Upper lobe of right lung (tissue), 1 donor: ENCODE data around the gene CORT. TPM values are rescaled to one million over a fixed set of nuclear protein-coding genes. Genes with fewer than 3 reads are reported as not detected.

ENCODE experiments used
- ATAC-seq: fragments of 200-7000 bp; cut with Tn5 transposase; one replicate; pipeline ENCODE4 v1.9.1; 2020; ENCODE audit warnings: mild to moderate bottlenecking, moderate library complexity
- DNase-seq: peaks from one replicate; pipeline ENCODE4 v3.0.0-alpha.2; 2020
- H3K27ac ChIP-seq: fragments of 200-600 bp; one replicate; pipeline ENCODE4 v1.8.0; 2022
- H3K27me3 ChIP-seq: fragments of 200-600 bp; one replicate; pipeline ENCODE4 v1.8.0; 2022; ENCODE audit warnings: mild to moderate bottlenecking
- H3K36me3 ChIP-seq: fragments of 200-600 bp; one replicate; pipeline ENCODE4 v1.8.0; 2022
- H3K4me1 ChIP-seq: fragments of 200-600 bp; one replicate; pipeline ENCODE4 v1.8.0; 2022
- H3K4me3 ChIP-seq: fragments of 200-600 bp; one replicate; pipeline ENCODE4 v1.8.0; 2022; ENCODE audit warnings: mild to moderate bottlenecking
- H3K9me3 ChIP-seq: fragments of 200-600 bp; one replicate; pipeline ENCODE4 v1.8.0; 2022
- CTCF ChIP-seq: fragments of 200-600 bp; IDR thresholded peaks from one replicate; pipeline ENCODE4 v1.8.0; 2022; ENCODE audit warnings: antibody characterized with exemption
- intact Hi-C: fragments of 100-400 bp; cut with DNase I; formaldehyde crosslinking; loops from one replicate; pipeline ENCODE4 v1.11.0; 2022
- total RNA-seq: library from RNA; stranded (reverse); fragmentation: NEBNext Ultra II Directional; extraction: Animal tissue kit (Norgen Biotek cat#: 25700); gene quantifications from one replicate; pipeline ENCODE4 v1.2.1, GENCODE V29; 2021
- donor health status: DM: no; HTN: yes; CAD: no; lungs with severe emphysema.

Gene CORT
- total RNA-seq, 1 donor from 2014 or later = not detected

- Histone ChIP-seq H3K27ac (no peak overlapping the region), H3K4me3 (no peak overlapping the region), H3K36me3 (peaks cover 6% of the 10 kb centered on the region), H3K4me1 (peaks cover 12% of the 10 kb centered on the region), H3K9me3 (no peaks in the 10 kb centered on the region), H3K27me3 (no peaks in the 10 kb centered on the region)
- no peak for TF ChIP-seq CTCF
- intact Hi-C loops = loop anchor here (10.0 kb wide), 1 partner anchor 61 kb away; the partner anchor contains the start of gene CENPS
- no peak for ATAC-seq
- DNase-seq = no peak
Observed at GRCh38 chr1:10495952-10496351, 46.1 kb downstream of the CORT start.

GRCh38 chr1:10497109-10497508 lies 47.3 kb downstream of the CORT start:
- peaks cover 6% of the 10 kb centered on the region for H3K36me3 ChIP-seq
- TF ChIP-seq CTCF = no peak
- peaks cover 12% of the 10 kb centered on the region for H3K4me1 ChIP-seq
- no peaks in the 10 kb centered on the region for H3K27me3 ChIP-seq
- no peak for DNase-seq
- no peak overlapping the region for H3K4me3 ChIP-seq
- intact Hi-C loops = loop anchor here (10.0 kb wide), 1 partner anchor 62 kb away; the partner anchor contains the start of gene CENPS
- H3K9me3 ChIP-seq = no peaks in the 10 kb centered on the region
- no peak for ATAC-seq
- H3K27ac ChIP-seq = no peak overlapping the region

GRCh38 chr1:10498231-10498630 lies 48.4 kb downstream of the CORT start:
- no peaks in the 10 kb centered on the region for H3K9me3 ChIP-seq
- TF ChIP-seq CTCF = no peak
- DNase-seq (no peak), ATAC-seq (no peak)
- no peak overlapping the region for H3K4me3 ChIP-seq
- H3K36me3 ChIP-seq = peaks cover 6% of the 10 kb centered on the region
- H3K27ac ChIP-seq = no peak overlapping the region
- H3K27me3 ChIP-seq = no peaks in the 10 kb centered on the region
- H3K4me1 ChIP-seq = peaks cover 12% of the 10 kb centered on the region
- intact Hi-C loops = loop anchor here (10.0 kb wide), 1 partner anchor 63 kb away; the partner anchor contains the start of gene CENPS

Other genes starting within 250 kb of the CORT start
- gene KIF1B, start 239.5 kb upstream of the CORT start, total RNA-seq = 35.5 TPM
- gene PGD, start 51.0 kb upstream of the CORT start, total RNA-seq = 166 TPM
- gene CENPS, start 19.6 kb upstream of the CORT start, total RNA-seq = 10.2 TPM
- gene DFFA, start 22.5 kb downstream of the CORT start, total RNA-seq = 36.9 TPM
- 25.8 TPM for gene PEX14, start 24.9 kb downstream of the CORT start, total RNA-seq